Memory B cell (primary cell): ENCODE data around the gene GSTM4.
A peak's percentile ranks its signal among the peaks of the same experiment; 100 is the strongest.
"Not testable (repeated sequence)": the region's sequence is repeated elsewhere in the genome, so short reads cannot be mapped to it uniquely, and the experiment has no call there.

Experiments used
- ATAC-seq: fragments of 150-1000 bp; cut with Tn5 transposase; 2 replicates; pipeline ENCODE4 v1.10.0; 2021; ENCODE audit warnings: low read depth, mild to moderate bottlenecking, moderate library complexity
- DNase-seq, 2 donors: peaks; one replicate each; pipeline ENCODE4 v3.0.0; 2022; ENCODE audit warnings: low spot score in 2 of 2
- H3K27ac Mint-ChIP-seq: one replicate; pipeline ENCODE4 v1.8.0; 2022; ENCODE audit warnings: mild to moderate bottlenecking, moderate library complexity, mixed read lengths
- H3K27me3 Mint-ChIP-seq: one replicate; pipeline ENCODE4 v1.8.0; 2022; ENCODE audit warnings: mixed read lengths
- H3K36me3 Mint-ChIP-seq: one replicate; pipeline ENCODE4 v1.8.0; 2022; ENCODE audit warnings: mild to moderate bottlenecking, mixed read lengths
- H3K4me1 Mint-ChIP-seq: one replicate; pipeline ENCODE4 v1.8.0; 2022; ENCODE audit warnings: mixed read lengths
- H3K4me3 Mint-ChIP-seq: one replicate; pipeline ENCODE4 v1.8.0; 2022; ENCODE audit warnings: mild to moderate bottlenecking, moderate library complexity, mixed read lengths
- H3K9me3 Mint-ChIP-seq: one replicate; pipeline ENCODE4 v1.8.0; 2022; ENCODE audit warnings: mixed read lengths

Gene GSTM4

DNA sequence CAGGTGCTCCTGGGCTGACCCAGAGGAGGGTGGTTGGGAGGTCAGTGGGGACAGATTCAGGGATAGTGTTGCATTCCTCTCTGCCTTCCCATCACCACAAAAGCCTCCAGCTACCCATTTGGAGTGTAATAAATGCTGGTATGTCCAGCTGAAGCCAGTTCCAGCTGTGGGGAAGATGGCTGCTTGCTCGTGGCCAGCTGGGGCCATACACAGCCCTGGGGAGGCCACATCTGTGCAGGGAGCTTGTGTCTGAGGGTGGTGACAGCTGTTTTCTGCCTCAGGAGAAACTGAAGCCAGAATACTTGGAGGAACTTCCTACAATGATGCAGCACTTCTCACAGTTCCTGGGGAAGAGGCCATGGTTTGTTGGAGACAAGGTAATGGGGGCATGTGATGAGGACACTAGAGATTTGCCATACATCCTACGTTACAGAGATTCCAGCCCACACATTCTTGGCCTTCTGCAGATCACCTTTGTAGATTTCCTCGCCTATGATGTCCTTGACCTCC, 2.7 kb downstream of the GSTM4 start:
- H3K4me3 Mint-ChIP-seq = no peak overlapping the region
- H3K4me1 Mint-ChIP-seq = peaks cover 6% of the 10 kb centered on the region
- no peaks in the 10 kb centered on the region for H3K27me3 Mint-ChIP-seq
- DNase-seq (no peak), ATAC-seq (no peak)
- no peaks in the 10 kb centered on the region for H3K9me3 Mint-ChIP-seq
- no peak overlapping the region for H3K27ac Mint-ChIP-seq
- H3K36me3 Mint-ChIP-seq = peaks cover 10% of the 10 kb centered on the region

DNA sequence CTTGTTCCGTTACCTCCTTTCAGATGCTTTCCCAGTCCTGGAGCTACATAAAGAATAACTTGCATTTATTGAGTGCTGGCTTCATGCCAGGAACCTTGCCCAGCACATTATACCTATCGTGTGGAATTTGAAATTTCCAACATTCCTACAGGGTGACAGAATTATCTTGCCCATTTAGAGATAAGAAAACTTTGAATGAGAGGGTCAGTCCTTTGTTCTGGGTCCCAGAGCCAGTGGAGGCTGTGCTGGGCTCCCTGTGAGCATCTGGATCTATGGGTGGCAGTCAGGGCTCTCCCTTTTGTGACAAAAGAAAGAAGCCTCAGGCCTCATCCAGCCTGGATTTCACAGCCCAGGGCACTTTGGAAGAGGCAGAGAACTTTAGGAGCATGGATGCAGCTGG, 3.2 kb downstream of the GSTM4 start:
- Mint-ChIP-seq H3K4me3 (no peak overlapping the region), H3K27me3 (no peaks in the 10 kb centered on the region), H3K36me3 (peaks cover 10% of the 10 kb centered on the region), H3K9me3 (no peaks in the 10 kb centered on the region), H3K4me1 (peaks cover 8% of the 10 kb centered on the region), H3K27ac (no peak overlapping the region)
- no peak for DNase-seq
- ATAC-seq = no peak

DNA sequence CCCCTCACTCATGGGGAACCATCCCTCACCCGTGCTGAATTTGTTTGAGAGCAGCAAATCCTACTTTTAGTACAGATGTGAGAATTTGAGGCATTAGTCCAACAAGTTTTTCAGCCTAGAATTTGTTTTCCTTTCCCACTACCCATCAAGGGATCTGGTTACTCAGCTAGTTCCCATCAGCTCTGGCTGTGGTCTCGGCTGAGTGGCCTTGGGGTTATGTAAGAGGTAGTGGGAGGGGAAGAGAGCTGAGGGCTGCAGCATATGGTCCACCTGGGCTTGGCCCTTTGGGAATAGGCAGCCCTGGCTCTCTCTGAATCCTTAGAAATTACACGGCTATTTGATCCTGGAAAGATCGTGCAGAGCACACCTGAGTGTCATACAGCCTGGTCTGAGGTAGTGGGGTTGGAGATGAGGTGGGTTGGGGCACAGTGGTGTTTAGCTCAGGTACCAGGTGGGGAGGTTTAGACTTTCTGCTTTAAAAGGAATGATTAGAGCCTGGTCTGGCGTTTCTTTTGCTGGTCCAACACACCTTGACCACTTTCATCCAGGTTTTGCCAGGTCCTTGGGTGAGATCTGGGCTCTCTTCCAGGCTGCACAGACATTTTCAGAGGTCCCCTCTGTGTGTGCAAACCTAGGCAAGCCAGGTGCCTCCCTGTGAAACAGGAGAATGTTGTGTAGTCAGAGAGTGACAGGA, 4.2 kb downstream of the GSTM4 start:
- ATAC-seq (no peak), DNase-seq (no peak)
- peaks cover 8% of the 10 kb centered on the region for H3K4me1 Mint-ChIP-seq

DNA sequence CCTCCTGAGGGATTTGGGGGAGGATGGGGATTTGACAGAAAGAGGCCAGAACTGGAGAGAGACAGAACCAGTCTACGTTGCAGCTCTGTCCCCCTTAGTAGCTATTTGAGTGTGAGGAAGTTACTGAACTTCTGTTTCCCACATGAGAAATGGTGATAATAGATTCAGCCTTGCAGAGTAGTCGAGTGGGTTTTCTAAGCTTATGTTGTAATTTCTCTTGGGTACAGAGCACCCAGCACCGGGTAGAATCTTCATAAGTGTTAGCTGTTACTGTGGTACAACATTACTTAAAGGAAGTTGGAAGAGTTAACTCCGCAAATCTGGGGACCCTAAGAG, 4.8 kb downstream of the GSTM4 start:
- H3K9me3 Mint-ChIP-seq, DNase-seq, ATAC-seq, H3K27me3 Mint-ChIP-seq, H3K27ac Mint-ChIP-seq, H3K4me1 Mint-ChIP-seq, H3K4me3 Mint-ChIP-seq: not testable (repeated sequence)
- peaks cover 13% of the 10 kb centered on the region for H3K36me3 Mint-ChIP-seq

More for the DNA sequence above, 4.2 kb downstream of the GSTM4 start:
- H3K9me3 Mint-ChIP-seq = no peaks in the 10 kb centered on the region
- H3K27me3 Mint-ChIP-seq = no peaks in the 10 kb centered on the region
- peak overlapping the region; percentile 75 for H3K27ac Mint-ChIP-seq
- no peak overlapping the region for H3K4me3 Mint-ChIP-seq
- peaks cover 10% of the 10 kb centered on the region for H3K36me3 Mint-ChIP-seq

GRCh38 chr1:109661391-109661790, 5.5 kb downstream of the GSTM4 start:
- ATAC-seq (no peak), DNase-seq (no peak)
- Mint-ChIP-seq H3K4me3 (no peak overlapping the region), H3K36me3 (peaks cover 13% of the 10 kb centered on the region), H3K4me1 (peaks cover 5% of the 10 kb centered on the region), H3K27ac (no peak overlapping the region), H3K9me3 (no peaks in the 10 kb centered on the region), H3K27me3 (no peaks in the 10 kb centered on the region)

DNA sequence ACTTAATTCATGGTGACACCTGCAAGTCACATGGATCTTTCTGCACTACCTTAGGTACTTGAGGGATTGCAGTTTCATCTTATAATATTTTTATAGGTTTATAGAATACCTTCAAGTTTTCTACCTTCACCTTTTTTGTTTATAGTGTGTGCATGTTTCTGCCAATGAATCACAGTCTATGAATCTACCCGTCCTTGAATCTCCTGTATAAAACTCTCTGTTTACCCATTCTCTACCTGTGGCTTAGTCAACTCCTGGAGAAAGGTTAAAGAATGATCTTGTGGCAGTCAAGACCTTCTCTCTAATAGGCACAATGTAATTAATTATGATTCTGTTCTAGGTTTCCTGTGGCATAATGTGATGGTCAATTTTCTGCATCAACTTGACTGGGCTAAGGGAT, 8.8 kb downstream of the GSTM4 start:
- H3K36me3 Mint-ChIP-seq = peaks cover 8% of the 10 kb centered on the region
- H3K4me1 Mint-ChIP-seq = peaks cover 9% of the 10 kb centered on the region
- no peaks in the 10 kb centered on the region for H3K27me3 Mint-ChIP-seq
- H3K27ac Mint-ChIP-seq = no peak overlapping the region
- H3K9me3 Mint-ChIP-seq = no peaks in the 10 kb centered on the region
- ATAC-seq = no peak
- no peak for DNase-seq
- no peak overlapping the region for H3K4me3 Mint-ChIP-seq

DNA sequence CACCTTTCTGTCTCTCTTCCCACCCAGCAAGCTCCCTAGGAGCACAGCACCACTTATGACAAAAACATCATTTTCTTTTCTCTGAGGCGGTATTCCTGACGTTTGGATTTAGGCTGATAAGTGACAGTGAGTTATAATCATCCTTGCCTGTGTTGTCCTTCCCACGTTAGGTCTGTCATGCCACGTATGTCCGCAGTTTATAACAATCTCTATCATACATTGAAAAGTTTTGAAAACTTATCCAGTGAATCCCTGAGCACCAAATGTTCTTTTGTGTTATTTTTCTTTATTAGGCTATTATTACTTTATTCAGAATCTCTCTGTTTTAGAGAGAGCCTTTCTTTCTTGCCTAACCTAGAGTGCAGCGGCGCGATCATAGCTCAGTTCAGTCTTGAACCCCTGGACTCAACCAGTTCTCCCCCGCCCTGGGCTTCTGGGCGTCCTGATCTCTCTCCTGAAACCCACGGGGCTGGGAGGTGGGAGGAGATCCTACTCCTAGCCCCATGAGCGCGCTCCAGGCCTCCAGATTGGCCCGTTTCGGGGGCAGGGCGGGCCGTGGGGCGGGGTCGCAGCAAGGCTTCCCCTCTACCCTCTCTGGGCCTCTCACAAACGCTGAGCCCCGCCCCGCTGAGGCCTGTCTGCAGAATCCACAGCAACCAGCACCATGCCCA, 11.7 kb downstream of the GSTM4 start, which contains the start of gene GSTM2:
Gene GSTM2, plus strand, starts transcription at position 606 of the 671 bp plus-strand sequence. Its CDS starts 59 bp downstream, at position 665.
- no peak within 1 kb of the TSS for H3K27ac Mint-ChIP-seq

DNA sequence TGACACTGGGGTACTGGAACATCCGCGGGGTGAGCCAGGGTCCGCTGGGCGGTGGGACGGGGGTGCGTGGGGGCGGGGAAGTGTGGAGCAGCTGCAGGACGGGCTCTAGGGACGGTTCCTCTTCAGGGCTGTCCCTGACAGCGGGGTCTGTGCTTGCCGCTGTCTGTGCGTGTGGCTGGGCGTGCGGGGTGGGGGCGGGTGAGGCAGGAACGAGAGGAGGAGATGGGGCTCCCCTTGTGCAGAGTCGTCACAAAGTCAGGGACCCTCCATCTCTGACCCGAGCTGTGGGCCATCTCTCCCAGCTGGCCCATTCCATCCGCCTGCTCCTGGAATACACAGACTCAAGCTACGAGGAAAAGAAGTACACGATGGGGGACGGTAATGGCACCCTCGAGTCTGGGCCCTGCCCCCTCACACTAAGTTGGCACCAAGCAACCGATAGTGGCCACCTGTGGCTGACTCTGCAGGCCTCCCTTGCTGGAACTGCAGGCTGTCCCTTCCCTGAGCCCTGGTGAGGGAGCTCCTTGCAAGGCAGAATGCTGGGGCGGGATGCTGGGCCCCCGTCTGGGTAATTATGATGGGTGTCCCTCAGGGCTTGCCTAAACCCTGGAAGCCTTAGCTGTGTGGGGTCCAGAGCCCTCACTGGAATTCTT, 12.3 kb downstream of the GSTM4 start:
- H3K36me3 Mint-ChIP-seq = peaks cover 11% of the 10 kb centered on the region
- no peaks in the 10 kb centered on the region for H3K9me3 Mint-ChIP-seq
- peak overlapping the region; percentile 78 for H3K4me3 Mint-ChIP-seq
- DNase-seq (no peak), ATAC-seq (no peak)
- no peak overlapping the region for H3K27ac Mint-ChIP-seq
- H3K4me1 Mint-ChIP-seq = peaks cover 11% of the 10 kb centered on the region
- no peaks in the 10 kb centered on the region for H3K27me3 Mint-ChIP-seq

More for the DNA sequence above, 11.7 kb downstream of the GSTM4 start, which contains the start of gene GSTM2:
- H3K36me3 Mint-ChIP-seq = peaks cover 11% of the 10 kb centered on the region
- peak; percentile 97 for ATAC-seq
- H3K9me3 Mint-ChIP-seq = no peaks in the 10 kb centered on the region
- peak in 1 of 2 donors; percentile 58 for DNase-seq
- peak within 1 kb of the TSS; percentile 78 for H3K4me3 Mint-ChIP-seq
- peaks cover 11% of the 10 kb centered on the region for H3K4me1 Mint-ChIP-seq
- H3K27me3 Mint-ChIP-seq = no peaks in the 10 kb centered on the region

DNA sequence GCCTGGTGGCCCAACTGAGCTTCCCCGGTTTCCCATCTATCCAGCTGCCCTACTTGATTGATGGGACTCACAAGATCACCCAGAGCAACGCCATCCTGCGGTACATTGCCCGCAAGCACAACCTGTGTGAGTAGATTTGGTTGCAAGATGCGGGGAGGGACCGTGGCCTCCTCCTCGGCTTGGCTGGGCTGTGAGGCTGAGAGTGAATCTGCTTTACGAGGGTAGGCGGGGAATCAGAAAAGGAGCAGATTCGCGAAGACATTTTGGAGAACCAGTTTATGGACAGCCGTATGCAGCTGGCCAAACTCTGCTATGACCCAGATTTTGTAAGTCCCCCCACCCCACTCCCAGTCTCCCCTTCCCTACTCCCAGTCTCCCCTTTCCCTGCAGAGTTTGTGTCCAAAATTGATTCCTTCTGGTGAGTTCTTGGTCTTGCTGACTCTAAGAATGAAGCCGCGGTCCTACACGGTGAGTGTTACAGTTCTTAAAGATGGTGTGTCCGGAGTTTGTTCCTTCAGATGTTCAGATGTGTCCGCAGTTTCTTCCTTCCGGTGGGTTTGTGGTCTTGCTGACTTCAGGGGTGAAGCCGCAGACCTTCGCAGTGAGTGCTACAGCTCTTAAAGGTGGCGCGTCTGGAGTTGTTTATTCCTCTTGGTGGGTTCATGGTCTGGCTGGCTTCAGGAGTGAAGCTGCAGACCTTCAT, 13.5 kb downstream of the GSTM4 start:
- no peaks in the 10 kb centered on the region for H3K9me3 Mint-ChIP-seq
- peaks cover 9% of the 10 kb centered on the region for H3K4me1 Mint-ChIP-seq
- no peak for DNase-seq
- peak overlapping the region; percentile 68 for H3K4me3 Mint-ChIP-seq
- H3K36me3 Mint-ChIP-seq = peaks cover 11% of the 10 kb centered on the region
- ATAC-seq = no peak
- no peak overlapping the region for H3K27ac Mint-ChIP-seq
- no peaks in the 10 kb centered on the region for H3K27me3 Mint-ChIP-seq

DNA sequence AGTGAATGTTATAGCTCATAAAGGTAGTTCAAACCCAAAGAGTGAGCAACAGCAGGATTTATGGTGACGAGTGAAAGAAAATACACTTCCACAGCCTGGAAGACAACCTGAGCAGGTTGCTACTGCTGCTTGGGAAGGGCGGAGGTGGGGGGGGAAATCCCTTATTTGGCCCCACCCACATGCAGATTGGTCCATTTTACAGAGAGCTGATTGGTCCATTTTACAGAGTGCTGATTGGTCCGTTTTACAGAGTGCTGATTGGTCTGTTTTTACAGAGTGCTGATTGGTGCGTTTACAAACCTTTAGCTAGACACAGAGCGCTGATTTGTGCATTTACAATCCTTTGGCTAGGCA, 14.0 kb downstream of the GSTM4 start:
- H3K27me3 Mint-ChIP-seq, H3K4me1 Mint-ChIP-seq, H3K9me3 Mint-ChIP-seq: not testable (repeated sequence)

DNA sequence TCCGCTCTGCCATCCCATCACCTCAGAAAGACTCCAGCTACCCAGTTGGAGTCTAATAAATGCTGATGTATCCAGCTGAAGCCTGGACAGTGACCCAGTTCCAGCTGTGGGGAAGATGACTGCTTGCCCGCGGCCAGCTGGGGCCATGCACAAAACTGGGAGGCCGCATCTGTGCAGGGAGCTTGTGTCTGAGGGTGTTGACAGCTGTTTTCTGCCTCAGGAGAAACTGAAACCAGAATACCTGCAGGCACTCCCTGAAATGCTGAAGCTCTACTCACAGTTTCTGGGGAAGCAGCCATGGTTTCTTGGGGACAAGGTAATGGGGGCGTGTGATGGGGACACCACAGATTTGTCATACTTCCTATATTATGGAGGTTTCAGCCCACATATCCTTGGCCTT, 15.2 kb downstream of the GSTM4 start:
- peaks cover 9% of the 10 kb centered on the region for H3K4me1 Mint-ChIP-seq

More for the DNA sequence above, 14.0 kb downstream of the GSTM4 start:
- H3K4me3 Mint-ChIP-seq = peak overlapping the region; percentile 68
- ATAC-seq, H3K27ac Mint-ChIP-seq, DNase-seq: not testable (repeated sequence)
- peaks cover 11% of the 10 kb centered on the region for H3K36me3 Mint-ChIP-seq

DNA sequence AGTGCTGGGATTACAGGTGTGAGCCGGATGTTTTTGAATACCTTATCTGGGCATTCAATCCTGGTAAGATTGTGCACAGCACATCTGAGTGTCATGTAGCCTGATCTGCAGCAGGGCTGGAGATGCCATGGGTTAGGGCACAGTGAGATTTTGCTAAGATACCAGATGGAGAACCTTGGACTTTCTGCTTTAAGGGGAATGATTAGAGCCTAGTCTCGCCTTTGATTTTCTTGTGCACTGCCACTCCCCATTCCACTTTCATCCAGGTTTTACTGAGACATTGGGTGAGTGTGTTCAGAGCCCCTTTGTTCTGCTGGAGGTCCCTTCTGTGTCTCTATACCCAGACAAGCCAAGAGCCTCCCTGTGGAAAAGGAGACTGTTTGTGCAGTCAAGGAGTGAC, 18.0 kb downstream of the GSTM4 start:
- ATAC-seq, H3K4me1 Mint-ChIP-seq, H3K27ac Mint-ChIP-seq, H3K36me3 Mint-ChIP-seq, H3K27me3 Mint-ChIP-seq, H3K4me3 Mint-ChIP-seq, H3K9me3 Mint-ChIP-seq, DNase-seq: not testable (repeated sequence)

More for the DNA sequence above, 15.2 kb downstream of the GSTM4 start:
- no peaks in the 10 kb centered on the region for H3K27me3 Mint-ChIP-seq
- no peaks in the 10 kb centered on the region for H3K9me3 Mint-ChIP-seq
- H3K36me3 Mint-ChIP-seq = peaks cover 8% of the 10 kb centered on the region
- no peak for DNase-seq
- no peak overlapping the region for H3K4me3 Mint-ChIP-seq
- no peak overlapping the region for H3K27ac Mint-ChIP-seq
- no peak for ATAC-seq

- H3K4me1 Mint-ChIP-seq, ATAC-seq, DNase-seq, H3K36me3 Mint-ChIP-seq, H3K4me3 Mint-ChIP-seq, H3K27ac Mint-ChIP-seq, H3K27me3 Mint-ChIP-seq, H3K9me3 Mint-ChIP-seq: not testable (repeated sequence)
These were observed 20.9 kb downstream of the GSTM4 start for GRCh38 chr1:109676683-109677381.
